Measurements from ENCODE around the gene KBTBD8. TPM values are rescaled to one million over a fixed set of nuclear protein-coding genes. Genes with fewer than 3 reads are reported as not detected.

The KBTBD8 gene
- total RNA-seq, 1 experiment from 2014 or later = 1.2 TPM

- peak; percentile 64 for DNase-seq (ENCODE audit: low read depth)
Measured at GRCh38 chr3:66997560-66998112, 471 bp upstream of the KBTBD8 start.

- no peak for DNase-seq (ENCODE audit: low read depth)
Measured at GRCh38 chr3:66998904-66999235, 763 bp downstream of the KBTBD8 start.

- peak; percentile 44 for DNase-seq (ENCODE audit: low read depth)
Measured at GRCh38 chr3:67000009-67000408, 1.9 kb downstream of the KBTBD8 start.

GRCh38 chr3:67001086-67001861, 3.2 kb downstream of the KBTBD8 start:
- no peak for DNase-seq (ENCODE audit: low read depth)

- no peak for DNase-seq (ENCODE audit: low read depth)
Measured at GRCh38 chr3:67005974-67006373, 7.9 kb downstream of the KBTBD8 start.

- no peak for DNase-seq (ENCODE audit: low read depth)
Measured at GRCh38 chr3:67006460-67006859, 8.4 kb downstream of the KBTBD8 start.

- no peak for DNase-seq (ENCODE audit: low read depth)
Measured at GRCh38 chr3:67008388-67008787, 10.3 kb downstream of the KBTBD8 start.

- DNase-seq (ENCODE audit: low read depth) = no peak
Measured at GRCh38 chr3:67009716-67010115, 11.6 kb downstream of the KBTBD8 start.

- no peak for DNase-seq (ENCODE audit: low read depth)
Measured at GRCh38 chr3:67011414-67012131, 13.5 kb downstream of the KBTBD8 start.

- DNase-seq (ENCODE audit: low read depth) = no peak
Measured at GRCh38 chr3:67012564-67012963, 14.5 kb downstream of the KBTBD8 start.

GRCh38 chr3:67015702-67016484, 17.8 kb downstream of the KBTBD8 start:
- no peak for DNase-seq (ENCODE audit: low read depth)

GRCh38 chr3:67016522-67017080, 18.5 kb downstream of the KBTBD8 start:
- no peak for DNase-seq (ENCODE audit: low read depth)

GRCh38 chr3:67017211-67017610, 19.1 kb downstream of the KBTBD8 start:
- DNase-seq (ENCODE audit: low read depth) = no peak

- DNase-seq (ENCODE audit: low read depth) = no peak
Measured at GRCh38 chr3:67018105-67018788, 20.1 kb downstream of the KBTBD8 start.

GRCh38 chr3:67018789-67019526, 20.9 kb downstream of the KBTBD8 start:
- DNase-seq (ENCODE audit: low read depth) = no peak

GRCh38 chr3:67028001-67028784, 30.1 kb downstream of the KBTBD8 start:
- no peak for DNase-seq (ENCODE audit: low read depth)

- DNase-seq (ENCODE audit: low read depth) = no peak
Measured at GRCh38 chr3:67030785-67031740, 33.0 kb downstream of the KBTBD8 start.

- no peak for DNase-seq (ENCODE audit: low read depth)
Measured at GRCh38 chr3:67031986-67032385, 33.9 kb downstream of the KBTBD8 start.
